ENCODE results near the gene MAJIN. TPM values are rescaled to one million over a fixed set of nuclear protein-coding genes. Genes with fewer than 3 reads are reported as not detected.

Gene MAJIN
- total and polyA plus RNA-seq, 2 experiments from 2014 or later, result not detected

DNA sequence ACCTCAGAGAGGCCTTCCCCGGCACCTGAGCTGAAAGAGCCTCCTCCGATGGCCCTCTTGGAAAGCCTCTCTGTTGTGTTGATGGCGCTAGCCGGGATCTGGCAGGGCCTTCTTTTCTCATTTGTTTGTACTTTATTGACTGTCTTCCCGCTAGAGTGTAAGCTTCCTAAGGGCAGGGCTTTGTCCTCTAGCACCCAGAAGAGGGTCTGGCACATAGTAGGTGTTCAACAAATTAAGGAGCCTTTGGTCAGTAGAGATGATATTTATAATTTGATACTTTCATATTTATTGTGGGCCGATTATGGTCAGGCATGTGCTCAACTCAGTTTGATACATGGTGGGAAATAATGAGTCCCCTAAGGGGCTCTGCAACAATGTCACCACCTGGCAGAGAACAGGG is 46.0 kb upstream of the MAJIN start:
- in situ Hi-C loops (cut with MboI), result no loop called here
- H3K27ac ChIP-seq, result no peak overlapping the region
- H3K9me2 ChIP-seq (ENCODE audit: insufficient read depth), result no peaks in the 10 kb centered on the region
- H2AFZ ChIP-seq, result no peak overlapping the region
- peaks cover 18% of the 10 kb centered on the region for H3K79me2 ChIP-seq (ENCODE audit: insufficient read depth)
- H4K20me1 ChIP-seq (ENCODE audit: insufficient read depth), result no peaks in the 10 kb centered on the region
- no peak overlapping the region for H3K4me3 ChIP-seq
- no peaks in the 10 kb centered on the region for H3K36me3 ChIP-seq (ENCODE audit: low read depth)
- H3K27me3 ChIP-seq (replicated peaks; ENCODE audit: insufficient read depth), result no peaks in the 10 kb centered on the region
- WGBS, 2 experiments (ENCODE audit: low coverage in 1 of 2, low lambda C conversion rate in 2 of 2, missing lambda C conversion rate in 2 of 2), result 94 to 100% methylated on average over 6 of the region's 6 CpGs
- H3F3A ChIP-seq (ENCODE audit: insufficient read depth), result no peaks in the 10 kb centered on the region
- no peak overlapping the region for H3K9ac ChIP-seq
- DNase-seq, result no peak
- no peak overlapping the region for H3K4me2 ChIP-seq (ENCODE audit: unreplicated experiment)
- H3K4me1 ChIP-seq (ENCODE audit: insufficient read depth), result peaks cover 5% of the 10 kb centered on the region; the same call in 1 of the 2 replicates
- H3K9me3 ChIP-seq (ENCODE audit: low read depth), result no peaks in the 10 kb centered on the region
- TF ChIP-seq EZH2phosphoT487 (IDR thresholded peaks at IDR 0.05; ENCODE audit: insufficient read depth, low read depth) (no peak), EZH2 (IDR thresholded peaks at IDR 0.05; ENCODE audit: insufficient read depth, poor library complexity, severe bottlenecking) (no peak)

DNA sequence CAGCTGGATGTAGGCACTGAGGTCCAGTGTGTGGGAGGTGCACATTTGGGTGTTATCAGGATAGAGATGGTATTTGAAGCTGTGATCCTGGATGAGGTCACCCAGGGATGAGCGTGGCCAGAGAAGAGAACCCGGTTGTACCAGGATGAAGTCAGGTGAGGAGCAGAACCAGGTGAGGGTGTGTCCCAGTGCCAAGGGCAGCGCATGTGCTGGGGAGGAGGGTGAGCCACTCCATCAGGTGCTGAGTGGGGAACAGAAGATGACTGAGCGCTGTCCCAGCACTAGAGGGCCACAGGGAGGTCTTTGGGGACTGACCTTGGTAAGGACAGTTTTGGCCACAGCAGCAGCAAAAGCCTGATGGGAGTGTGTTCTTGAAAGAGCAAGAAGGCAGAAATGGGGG is 44.8 kb upstream of the MAJIN start:
- 85 to 86% methylated on average over 4 of the region's 4 CpGs for WGBS, 2 experiments (ENCODE audit: low coverage in 1 of 2, low lambda C conversion rate in 2 of 2, missing lambda C conversion rate in 2 of 2)
- no peak overlapping the region for H2AFZ ChIP-seq

GRCh38 chr11:65014726-65015227 is 42.9 kb upstream of the MAJIN start:
- TF ChIP-seq EZH2 (IDR thresholded peaks at IDR 0.05; ENCODE audit: insufficient read depth, poor library complexity, severe bottlenecking) (no peak), EZH2phosphoT487 (IDR thresholded peaks at IDR 0.05; ENCODE audit: insufficient read depth, low read depth) (no peak)
- no peaks in the 10 kb centered on the region for H3K36me3 ChIP-seq (ENCODE audit: low read depth)
- 24 to 32% methylated on average over 20 to 23 of the region's 23 CpGs for WGBS, 2 experiments (ENCODE audit: low coverage in 1 of 2, low lambda C conversion rate in 2 of 2, missing lambda C conversion rate in 2 of 2)
- peak overlapping the region; percentile 97 for H3K27ac ChIP-seq
- H3K27me3 ChIP-seq (replicated peaks; ENCODE audit: insufficient read depth), result no peaks in the 10 kb centered on the region
- in situ Hi-C loops (cut with MboI), result no loop called here
- H2AFZ ChIP-seq, result peak overlapping the region; percentile 97
- H3K4me2 ChIP-seq (ENCODE audit: unreplicated experiment), result peak overlapping the region; percentile 56
- peaks cover 6% of the 10 kb centered on the region; the same call in 1 of the 2 replicates for H3K4me1 ChIP-seq (ENCODE audit: insufficient read depth)
- DNase-seq, result no peak
- H4K20me1 ChIP-seq (ENCODE audit: insufficient read depth), result no peaks in the 10 kb centered on the region
- 0 out of 2 replicates have a peak, but pooled peaks cover 3% of the 10 kb centered on the region for H3F3A ChIP-seq (ENCODE audit: insufficient read depth)
- peak overlapping the region; percentile 83 for H3K4me3 ChIP-seq
- H3K9me2 ChIP-seq (ENCODE audit: insufficient read depth), result no peaks in the 10 kb centered on the region
- H3K9me3 ChIP-seq (ENCODE audit: low read depth), result no peaks in the 10 kb centered on the region
- peak overlapping the region; percentile 96 for H3K9ac ChIP-seq
- H3K79me2 ChIP-seq (ENCODE audit: insufficient read depth), result peaks cover 18% of the 10 kb centered on the region

More for the DNA sequence above, 44.8 kb upstream of the MAJIN start:
- no peak for DNase-seq
- Histone ChIP-seq H3K9ac (no peak overlapping the region), H3K4me1 (ENCODE audit: insufficient read depth) (peaks cover 6% of the 10 kb centered on the region; the same call in 1 of the 2 replicates), H3K27ac (no peak overlapping the region), H3F3A (ENCODE audit: insufficient read depth) (no peaks in the 10 kb centered on the region), H3K36me3 (ENCODE audit: low read depth) (no peaks in the 10 kb centered on the region), H3K79me2 (ENCODE audit: insufficient read depth) (peaks cover 18% of the 10 kb centered on the region), H4K20me1 (ENCODE audit: insufficient read depth) (no peaks in the 10 kb centered on the region), H3K4me3 (no peak overlapping the region), H3K9me3 (ENCODE audit: low read depth) (no peaks in the 10 kb centered on the region), H3K4me2 (ENCODE audit: unreplicated experiment) (no peak overlapping the region), H3K27me3 (replicated peaks; ENCODE audit: insufficient read depth) (no peaks in the 10 kb centered on the region), H3K9me2 (ENCODE audit: insufficient read depth) (no peaks in the 10 kb centered on the region)
- TF ChIP-seq EZH2phosphoT487 (IDR thresholded peaks at IDR 0.05; ENCODE audit: insufficient read depth, low read depth) (no peak), EZH2 (IDR thresholded peaks at IDR 0.05; ENCODE audit: insufficient read depth, poor library complexity, severe bottlenecking) (no peak)
- in situ Hi-C loops (cut with MboI), result no loop called here

DNA sequence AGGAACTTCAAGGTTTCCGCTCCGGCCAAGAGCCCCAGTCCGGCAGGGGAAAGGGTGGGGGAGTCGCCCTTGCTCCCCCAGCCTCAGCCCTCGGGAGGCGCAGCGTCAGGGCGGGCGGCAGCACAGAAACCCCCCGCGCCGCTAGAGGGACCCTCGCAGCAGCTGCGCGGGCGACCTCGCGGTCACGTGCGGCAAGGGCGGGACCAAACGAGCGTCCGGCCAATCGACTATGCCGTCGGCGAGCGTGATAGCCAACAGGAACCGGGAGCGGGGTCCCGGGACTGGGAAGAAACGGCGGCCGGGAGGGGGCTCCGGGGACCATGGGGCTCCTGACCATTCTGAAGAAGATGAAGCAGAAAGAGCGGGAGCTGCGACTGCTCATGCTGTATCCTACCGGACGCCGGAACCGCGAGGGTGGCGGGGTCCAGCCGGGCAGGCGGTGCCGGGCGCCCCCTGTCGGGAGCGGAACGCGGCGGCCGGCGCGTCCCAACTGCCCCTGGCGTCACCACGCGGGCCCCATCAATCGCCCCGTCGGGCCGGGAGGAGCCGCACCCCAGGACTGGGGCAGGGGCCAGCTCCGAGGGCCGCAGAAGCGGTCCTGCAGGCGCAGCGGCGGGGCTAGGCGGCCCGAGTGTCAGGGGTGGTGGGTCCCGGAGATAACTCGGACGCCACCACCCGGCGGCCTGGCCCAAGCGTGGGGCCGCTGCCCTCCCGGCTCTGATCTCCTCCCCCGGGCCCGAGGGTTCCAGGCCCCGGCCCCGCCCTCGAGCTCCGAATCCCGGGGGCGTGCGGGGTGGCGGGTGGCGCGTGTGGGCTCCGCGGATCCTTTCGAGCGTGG is 42.2 kb upstream of the MAJIN start, which contains the start of gene ARL2:
Gene ARL2 (plus strand): TSS at position 273 of the 838 bp plus-strand sequence. CDS start 48 bp downstream, at position 321.
- Histone ChIP-seq H3K27me3 (replicated peaks; ENCODE audit: insufficient read depth) (no peaks in the 10 kb centered on the region), H3K27ac (peak within 1 kb of the TSS; percentile 97), H3K4me3 (peak within 1 kb of the TSS; percentile 83), H2AFZ (peak within 1 kb of the TSS; percentile 97), H3F3A (ENCODE audit: insufficient read depth) (0 out of 2 replicates have a peak, but pooled peaks cover 3% of the 10 kb centered on the region), H3K9ac (peak within 1 kb of the TSS; percentile 96), H4K20me1 (ENCODE audit: insufficient read depth) (no peaks in the 10 kb centered on the region), H3K4me2 (ENCODE audit: unreplicated experiment) (peak within 1 kb of the TSS; percentile 96), H3K4me1 (ENCODE audit: insufficient read depth) (peaks cover 6% of the 10 kb centered on the region; the same call in 1 of the 2 replicates), H3K9me2 (ENCODE audit: insufficient read depth) (no peaks in the 10 kb centered on the region), H3K36me3 (ENCODE audit: low read depth) (no peaks in the 10 kb centered on the region), H3K9me3 (ENCODE audit: low read depth) (no peaks in the 10 kb centered on the region), H3K79me2 (ENCODE audit: insufficient read depth) (peaks cover 18% of the 10 kb centered on the region)
- WGBS, 2 experiments (ENCODE audit: low coverage in 1 of 2, low lambda C conversion rate in 2 of 2, missing lambda C conversion rate in 2 of 2), result 1 to 2% methylated on average over 83 to 89 of the region's 96 CpGs
- peak; percentile 95 for DNase-seq
- no peak for TF ChIP-seq EZH2 (IDR thresholded peaks at IDR 0.05; ENCODE audit: insufficient read depth, poor library complexity, severe bottlenecking)
- TF ChIP-seq EZH2phosphoT487 (IDR thresholded peaks at IDR 0.05; ENCODE audit: insufficient read depth, low read depth), result no peak
- in situ Hi-C loops (cut with MboI), result no loop called here
